Neural progenitor cell (in vitro differentiated cells): Measurements from ENCODE around the gene TMEM233. TPM values are rescaled to one million over a fixed set of nuclear protein-coding genes. Genes with fewer than 3 reads are reported as not detected.

ENCODE experiments used
- DNase-seq: peaks from one replicate; pipeline ENCODE4 v3.0.0-alpha.2; 2016; ENCODE audit warnings: low spot score
- H2AFZ ChIP-seq: fragments of 200-600 bp; sonication (generic); replicated peaks from 2 replicates; pipeline ENCODE4 v1.6.1; 2016; ENCODE audit warnings: antibody characterized with exemption
- H3F3A ChIP-seq: fragments of 200-600 bp; sonication (generic); 2 replicates; pipeline ENCODE4 v1.6.1; 2016; ENCODE audit warnings: antibody characterized with exemption, low read depth
- H3K27ac ChIP-seq: fragments of 200-600 bp; sonication (generic); 2 replicates; pipeline ENCODE4 v1.5.1; 2016; ENCODE audit warnings: mild to moderate bottlenecking
- H3K27me3 ChIP-seq: fragments of 200-600 bp; sonication (generic); 2 replicates; pipeline ENCODE4 v1.6.1; 2016; ENCODE audit warnings: mild to moderate bottlenecking, moderate library complexity
- H3K36me3 ChIP-seq: fragments of 200-600 bp; sonication (generic); 2 replicates; pipeline ENCODE4 v1.5.1; 2016
- H3K4me1 ChIP-seq: fragments of 200-600 bp; sonication (generic); 2 replicates; pipeline ENCODE4 v1.6.1; 2016; ENCODE audit warnings: mixed run types
- H3K4me2 ChIP-seq: fragments of 200-600 bp; sonication (generic); 2 replicates; pipeline ENCODE4 v1.6.1; 2016
- H3K4me3 ChIP-seq: fragments of 200-600 bp; sonication (generic); 2 replicates; pipeline ENCODE4 v1.5.1; 2016
- H3K79me2 ChIP-seq: fragments of 200-600 bp; sonication (generic); 2 replicates; pipeline ENCODE4 v1.6.1; 2016; ENCODE audit warnings: low read depth
- H3K9ac ChIP-seq: fragments of 200-600 bp; sonication (generic); 2 replicates; pipeline ENCODE4 v1.6.1; 2016
- H3K9me3 ChIP-seq: fragments of 200-600 bp; sonication (generic); 2 replicates; pipeline ENCODE4 v1.5.1; 2016; ENCODE audit warnings: low read depth
- H4K20me1 ChIP-seq: fragments of 200-600 bp; sonication (generic); 2 replicates; pipeline ENCODE4 v1.6.1; 2016; ENCODE audit warnings: low read depth
- H3K27ac Mint-ChIP-seq: 3 replicates; pipeline ENCODE4 v1.8.0; 2021; ENCODE audit warnings: mixed read lengths
- H3K27me3 Mint-ChIP-seq: 2 replicates; pipeline ENCODE4 v1.8.0; 2022; ENCODE audit warnings: low read depth, mild to moderate bottlenecking, inconsistent platforms, moderate library complexity, mixed read lengths; ENCODE audit not compliant: insufficient read depth
- H3K36me3 Mint-ChIP-seq: 3 replicates; pipeline ENCODE4 v1.8.0; 2021; ENCODE audit warnings: mixed read lengths
- H3K4me1 Mint-ChIP-seq: 3 replicates; pipeline ENCODE4 v1.8.0; 2021; ENCODE audit warnings: mixed read lengths
- H3K4me3 Mint-ChIP-seq: 3 replicates; pipeline ENCODE4 v1.8.0; 2021; ENCODE audit warnings: mild to moderate bottlenecking, moderate library complexity, mixed read lengths
- H3K9me3 Mint-ChIP-seq: 3 replicates; pipeline ENCODE4 v1.8.0; 2020; ENCODE audit warnings: mixed read lengths
- EZH2 ChIP-seq: fragments of 200-600 bp; sonication (generic); IDR thresholded peaks from 2 replicates; pipeline ENCODE4 v1.6.1; 2017; ENCODE audit warnings: antibody characterized with exemption, mild to moderate bottlenecking, moderate library complexity
- EZH2phosphoT487 ChIP-seq: fragments of 200-600 bp; sonication (generic); IDR thresholded peaks from 2 replicates; pipeline ENCODE4 v1.6.1; 2017; ENCODE audit warnings: antibody characterized with exemption
- total RNA-seq: library from RNA; depleted of rRNA; stranded (reverse); fragments of >200 nt; gene quantifications from 2 replicates; pipeline ENCODE4 v1.2.3, GENCODE V29; 2015; ENCODE audit warnings: low replicate concordance
- TF ChIP-seq, protein P1 (sequence below): fragments of 200-600 bp; sonication (generic); IDR thresholded peaks from 2 replicates; pipeline ENCODE4 v1.5.1; 2017; ENCODE audit warnings: antibody characterized with exemption, mild to moderate bottlenecking

Gene TMEM233
- total RNA-seq, 1 donor from 2014 or later = not detected

DNA sequence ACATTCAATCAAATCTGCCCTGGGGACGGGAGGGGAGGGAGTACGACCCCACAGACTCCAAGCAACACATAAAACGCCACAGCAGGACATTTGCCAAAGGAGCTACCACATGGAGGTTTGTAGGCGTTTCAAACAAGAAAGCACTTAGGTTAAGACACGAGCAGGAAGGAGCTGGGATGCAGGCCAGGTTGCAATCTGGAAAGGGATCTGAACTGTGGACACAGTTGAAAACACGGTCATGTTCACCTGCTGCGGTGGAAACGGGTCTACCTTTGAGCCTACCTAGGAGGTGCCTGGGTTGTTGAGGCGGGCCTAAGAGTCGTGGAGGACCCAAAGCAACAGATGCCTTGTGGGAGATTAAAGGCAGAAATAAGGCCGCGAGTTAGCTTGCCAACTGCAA lies 92.8 kb downstream of the TMEM233 start:
- no peak overlapping the region for H3K27ac ChIP-seq
- no peaks in the 10 kb centered on the region for H3K9me3 ChIP-seq
- H3K9me3 Mint-ChIP-seq = no peaks in the 10 kb centered on the region
- H3K36me3 Mint-ChIP-seq = peaks cover 26% of the 10 kb centered on the region
- no peaks in the 10 kb centered on the region for H3K36me3 ChIP-seq
- peaks cover 6% of the 10 kb centered on the region for H3F3A ChIP-seq
- H3K27me3 Mint-ChIP-seq = no peaks in the 10 kb centered on the region
- H2AFZ ChIP-seq = no peak overlapping the region
- H3K4me1 Mint-ChIP-seq = no peaks in the 10 kb centered on the region
- no peak for DNase-seq
- no peaks in the 10 kb centered on the region for H3K4me1 ChIP-seq
- no peak overlapping the region for H3K27ac Mint-ChIP-seq
- no peak overlapping the region for H3K4me3 ChIP-seq
- H3K4me2 ChIP-seq = no peak overlapping the region
- TF ChIP-seq EZH2phosphoT487 = no peak
- TF ChIP-seq EZH2 = no peak
- TF ChIP-seq, protein P1, sequence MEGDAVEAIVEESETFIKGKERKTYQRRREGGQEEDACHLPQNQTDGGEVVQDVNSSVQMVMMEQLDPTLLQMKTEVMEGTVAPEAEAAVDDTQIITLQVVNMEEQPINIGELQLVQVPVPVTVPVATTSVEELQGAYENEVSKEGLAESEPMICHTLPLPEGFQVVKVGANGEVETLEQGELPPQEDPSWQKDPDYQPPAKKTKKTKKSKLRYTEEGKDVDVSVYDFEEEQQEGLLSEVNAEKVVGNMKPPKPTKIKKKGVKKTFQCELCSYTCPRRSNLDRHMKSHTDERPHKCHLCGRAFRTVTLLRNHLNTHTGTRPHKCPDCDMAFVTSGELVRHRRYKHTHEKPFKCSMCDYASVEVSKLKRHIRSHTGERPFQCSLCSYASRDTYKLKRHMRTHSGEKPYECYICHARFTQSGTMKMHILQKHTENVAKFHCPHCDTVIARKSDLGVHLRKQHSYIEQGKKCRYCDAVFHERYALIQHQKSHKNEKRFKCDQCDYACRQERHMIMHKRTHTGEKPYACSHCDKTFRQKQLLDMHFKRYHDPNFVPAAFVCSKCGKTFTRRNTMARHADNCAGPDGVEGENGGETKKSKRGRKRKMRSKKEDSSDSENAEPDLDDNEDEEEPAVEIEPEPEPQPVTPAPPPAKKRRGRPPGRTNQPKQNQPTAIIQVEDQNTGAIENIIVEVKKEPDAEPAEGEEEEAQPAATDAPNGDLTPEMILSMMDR = no peak
- no peaks in the 10 kb centered on the region for H3K79me2 ChIP-seq
- H4K20me1 ChIP-seq = no peaks in the 10 kb centered on the region
- H3K27me3 ChIP-seq = no peaks in the 10 kb centered on the region
- no peak overlapping the region for H3K9ac ChIP-seq
- H3K4me3 Mint-ChIP-seq = no peak overlapping the region

DNA sequence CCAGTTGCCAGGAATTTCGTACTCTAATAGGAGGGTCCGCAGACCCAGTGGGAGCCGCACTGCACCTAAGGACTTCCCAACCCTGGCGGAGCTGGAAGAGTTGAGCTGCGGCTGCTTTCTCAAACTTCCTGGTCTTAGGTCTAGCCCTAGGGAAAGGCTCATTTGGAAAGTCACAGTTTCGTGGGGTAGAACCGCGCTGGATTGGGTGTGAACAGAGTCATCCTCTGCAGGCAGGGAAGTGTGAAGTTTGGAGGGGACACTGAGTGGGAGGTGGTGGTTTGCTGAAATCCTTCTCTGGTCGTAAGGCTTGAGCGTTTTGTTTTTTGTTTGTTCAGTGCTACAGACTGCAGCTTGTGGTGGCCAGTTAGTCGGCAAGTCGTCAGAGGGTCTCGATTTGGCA lies 93.2 kb downstream of the TMEM233 start:
- TF ChIP-seq, protein P1 = no peak
- TF ChIP-seq EZH2 = no peak
- TF ChIP-seq EZH2phosphoT487 = no peak
- Histone ChIP-seq H3K4me1 (no peaks in the 10 kb centered on the region), H2AFZ (no peak overlapping the region), H3K9me3 (no peaks in the 10 kb centered on the region), H3K27me3 (no peaks in the 10 kb centered on the region), H3K4me2 (no peak overlapping the region), H3F3A (peaks cover 5% of the 10 kb centered on the region), H3K36me3 (no peaks in the 10 kb centered on the region), H3K79me2 (no peaks in the 10 kb centered on the region), H3K9ac (no peak overlapping the region), H4K20me1 (no peaks in the 10 kb centered on the region), H3K4me3 (no peak overlapping the region), H3K27ac (no peak overlapping the region)
- no peak for DNase-seq
- Mint-ChIP-seq H3K9me3 (no peaks in the 10 kb centered on the region), H3K27me3 (no peaks in the 10 kb centered on the region), H3K4me3 (no peak overlapping the region), H3K4me1 (no peaks in the 10 kb centered on the region), H3K27ac (no peak overlapping the region), H3K36me3 (peaks cover 26% of the 10 kb centered on the region)

DNA sequence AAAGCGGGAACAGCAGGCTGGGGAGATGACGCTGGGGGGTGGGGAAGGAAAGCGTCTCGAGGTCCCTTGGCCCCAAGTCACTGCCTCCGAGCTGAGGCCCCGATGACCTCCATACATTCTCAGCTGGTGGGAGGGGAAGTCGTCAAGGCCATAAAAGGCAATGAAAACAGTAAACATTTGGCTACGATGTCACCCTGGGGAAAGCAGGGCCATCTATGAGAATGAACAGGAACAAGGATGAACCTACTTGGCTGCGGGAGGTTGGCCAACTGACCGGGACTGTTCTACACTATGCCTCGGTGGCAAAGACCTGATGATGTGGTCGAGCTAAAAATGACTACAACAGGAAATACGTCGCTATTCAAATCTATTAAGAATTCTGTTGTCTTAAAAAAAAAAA lies 93.8 kb downstream of the TMEM233 start:
- Histone ChIP-seq H2AFZ (no peak overlapping the region), H3K79me2 (no peaks in the 10 kb centered on the region), H3F3A (peaks cover 3% of the 10 kb centered on the region), H3K36me3 (no peaks in the 10 kb centered on the region), H3K27me3 (no peaks in the 10 kb centered on the region), H3K4me2 (no peak overlapping the region), H3K9ac (no peak overlapping the region), H3K27ac (no peak overlapping the region), H3K9me3 (no peaks in the 10 kb centered on the region), H4K20me1 (no peaks in the 10 kb centered on the region), H3K4me3 (no peak overlapping the region), H3K4me1 (no peaks in the 10 kb centered on the region)
- Mint-ChIP-seq H3K36me3 (peaks cover 25% of the 10 kb centered on the region), H3K27ac (no peak overlapping the region), H3K27me3 (no peaks in the 10 kb centered on the region), H3K4me1 (no peaks in the 10 kb centered on the region), H3K9me3 (no peaks in the 10 kb centered on the region), H3K4me3 (no peak overlapping the region)
- TF ChIP-seq, protein P1 = no peak
- TF ChIP-seq EZH2phosphoT487 = no peak
- no peak for TF ChIP-seq EZH2
- DNase-seq = no peak

DNA sequence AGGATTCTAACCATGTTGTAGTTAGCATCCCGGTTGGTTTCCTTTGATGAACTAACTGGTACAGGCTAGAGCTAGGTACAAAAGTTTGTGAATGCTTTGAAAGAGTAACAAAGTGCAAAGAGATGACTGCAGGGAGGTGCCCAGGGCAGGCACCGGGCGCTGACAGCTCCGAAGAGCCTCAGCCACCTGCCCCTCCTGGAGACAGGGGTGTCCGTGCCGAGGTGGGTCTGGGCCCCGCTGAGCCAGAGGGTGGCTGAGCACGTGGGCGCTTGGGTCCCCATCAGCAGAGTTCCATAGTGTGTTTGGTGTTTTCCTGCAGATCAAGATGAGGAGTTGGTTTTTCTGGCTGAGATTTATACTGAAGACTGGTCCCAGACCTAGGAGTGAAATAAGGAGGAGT lies 94.3 kb downstream of the TMEM233 start:
- Mint-ChIP-seq H3K27me3 (no peaks in the 10 kb centered on the region), H3K9me3 (no peaks in the 10 kb centered on the region), H3K4me3 (no peak overlapping the region), H3K36me3 (peaks cover 28% of the 10 kb centered on the region), H3K4me1 (no peaks in the 10 kb centered on the region), H3K27ac (no peak overlapping the region)
- Histone ChIP-seq H3K4me2 (no peak overlapping the region), H3K27ac (no peak overlapping the region), H3K27me3 (no peaks in the 10 kb centered on the region), H2AFZ (no peak overlapping the region), H3K4me1 (no peaks in the 10 kb centered on the region), H3K9me3 (no peaks in the 10 kb centered on the region), H3K36me3 (no peaks in the 10 kb centered on the region), H4K20me1 (no peaks in the 10 kb centered on the region), H3K4me3 (no peak overlapping the region), H3K79me2 (no peaks in the 10 kb centered on the region), H3K9ac (no peak overlapping the region), H3F3A (no peaks in the 10 kb centered on the region)
- no peak for DNase-seq
- TF ChIP-seq EZH2 (no peak), EZH2phosphoT487 (no peak)
- TF ChIP-seq, protein P1 = no peak
